GM12878 (cell line): ENCODE data around the gene MCF2L2. TPM values are rescaled to one million over a fixed set of nuclear protein-coding genes. Genes with fewer than 3 reads are reported as not detected.
A peak's percentile ranks its signal among the peaks of the same experiment; 100 is the strongest.

Experiments used
- ATAC-seq: fragments of 200-7000 bp; cut with Tn5 transposase; 3 replicates; pipeline ENCODE4 v1.9.1; 2020; ENCODE audit warnings: mild to moderate bottlenecking, moderate library complexity
- BruUV-seq: library from RNA; stranded (reverse); fragments of 400-500 nt; replicated peaks from 2 replicates; lab custom pipeline; 2021; lab: Mats Ljungman, UMichigan
- CTCF ChIA-PET: fragments of 300-600 bp; sonication (Branson Sonifier 250); formaldehyde crosslinking; extraction: SDS; loops from one replicate; lab custom pipeline; 2021; ENCODE audit warnings: inconsistent platforms; lab: Yijun Ruan, JAX
- POLR2A ChIA-PET: fragments of 350-600 bp; formaldehyde crosslinking; extraction: SDS; loops from one replicate; lab custom pipeline; 2021; ENCODE audit warnings: inconsistent platforms; lab: Charles Lee
- RAD21 ChIA-PET: fragments of 300-600 bp; sonication (Branson Sonifier 250); formaldehyde crosslinking; loops from one replicate; lab custom pipeline; 2023; ENCODE audit warnings: antibody characterized with exemption; ENCODE audit not compliant: unreplicated experiment; lab: Charles Lee
- SMC1A ChIA-PET: fragments of 300-600 bp; sonication (Branson Sonifier 250); formaldehyde crosslinking; loops from one replicate; lab custom pipeline; 2023; ENCODE audit not compliant: unreplicated experiment, uncharacterized antibody; lab: Charles Lee
- DNase-seq: peaks from one replicate; pipeline ENCODE4 v3.0.0-alpha.2; 2011; ENCODE audit warnings: low read depth, low spot score
- FAIRE-seq: peaks from 3 replicates; lab custom pipeline; 2011; peaks lifted over from hg19 to GRCh38; lab: Jason Lieb, UNC
- H2AFZ ChIP-seq: 2 replicates; pipeline ENCODE4 v1.6.0; 2011; ENCODE audit warnings: low read depth, low read length, control low read depth; ENCODE audit not compliant: control insufficient read depth
- H3K27ac ChIP-seq: 2 replicates; pipeline ENCODE4 v1.5.1; 2011; ENCODE audit warnings: control low read depth; ENCODE audit not compliant: control insufficient read depth, insufficient read depth
- H3K27me3 ChIP-seq, 2 experiments: replicated peaks in 1 of 2; 2 replicates each; pipeline versions ENCODE4 v1.6.0 to v1.6.1; 2011; ENCODE audit warnings: low read length in 1 of 2; ENCODE audit not compliant: control insufficient read depth in 2 of 2, insufficient read depth in 2 of 2
- H3K36me3 ChIP-seq, 2 experiments: 2 replicates each; pipeline ENCODE4 v1.5.1; 2011; ENCODE audit warnings: low read length in 1 of 2; ENCODE audit not compliant: control insufficient read depth in 2 of 2, insufficient read depth in 2 of 2
- H3K4me1 ChIP-seq: 2 replicates; pipeline ENCODE4 v1.6.1; 2011; ENCODE audit warnings: mild to moderate bottlenecking, low read length, moderate library complexity, mixed read lengths; ENCODE audit not compliant: control insufficient read depth, insufficient read depth
- H3K4me2 ChIP-seq: 2 replicates; pipeline ENCODE4 v1.6.0; 2011; ENCODE audit warnings: control low read depth; ENCODE audit not compliant: control insufficient read depth, insufficient read depth
- H3K4me3 ChIP-seq: fragments of 200-600 bp; sonication (generic); 2 replicates; pipeline ENCODE4 v1.5.1; 2016
- H3K79me2 ChIP-seq: 2 replicates; pipeline ENCODE4 v1.6.0; 2011; ENCODE audit warnings: low read length; ENCODE audit not compliant: control insufficient read depth, insufficient read depth
- H3K9ac ChIP-seq: 2 replicates; pipeline ENCODE4 v1.8.0; 2011; ENCODE audit warnings: low read length, control low read depth, mixed read lengths; ENCODE audit not compliant: control insufficient read depth, insufficient read depth
- H3K9me3 ChIP-seq: replicated peaks from 3 replicates; pipeline ENCODE4 v1.5.1; 2011; ENCODE audit warnings: mild to moderate bottlenecking, low read length; ENCODE audit not compliant: control insufficient read depth, insufficient read depth
- H4K20me1 ChIP-seq: 2 replicates; pipeline ENCODE4 v1.6.0; 2011; ENCODE audit not compliant: control insufficient read depth, insufficient read depth
- GABPA ChIP-seq: IDR thresholded peaks from 2 replicates; pipeline ENCODE4 v1.6.1; 2014; ENCODE audit warnings: antibody characterized with exemption, low read depth, mild to moderate bottlenecking, inconsistent platforms
- MEF2B ChIP-seq: fragments of 450-650 bp; IDR thresholded peaks from 2 replicates; pipeline ENCODE4 v1.6.1; 2018; ENCODE audit warnings: mild to moderate bottlenecking, moderate library complexity; ENCODE audit not compliant: partially characterized antibody, poor library complexity, severe bottlenecking
- NBN ChIP-seq: fragments of 450-650 bp; IDR thresholded peaks from 2 replicates; pipeline ENCODE4 v1.6.1; 2016
- NFYA ChIP-seq: IDR thresholded peaks from 2 replicates; pipeline ENCODE4 v1.6.1; 2011; ENCODE audit warnings: low read depth, mild to moderate bottlenecking, low read length, improper control_type of control experiment, borderline replicate concordance
- RAD51 ChIP-seq: fragments of 450-650 bp; IDR thresholded peaks from 2 replicates; pipeline ENCODE4 v1.6.1; 2016; ENCODE audit warnings: moderate library complexity, mild to moderate bottlenecking, inconsistent platforms
- RELA ChIP-seq: fragments of 450-650 bp; IDR thresholded peaks from 2 replicates; pipeline ENCODE4 v1.8.0; 2014; ENCODE audit warnings: borderline replicate concordance; ENCODE audit not compliant: partially characterized antibody
- RFX5 ChIP-seq: IDR thresholded peaks from 2 replicates; pipeline ENCODE4 v1.6.1; 2011; ENCODE audit warnings: low read depth, low read length, improper control_type of control experiment
- SMAD1 ChIP-seq: fragments of 450-650 bp; IDR thresholded peaks from 2 replicates; pipeline ENCODE4 v1.6.1; 2018; ENCODE audit warnings: mild to moderate bottlenecking, low read depth; ENCODE audit not compliant: partially characterized antibody
- SPI1 ChIP-seq: IDR thresholded peaks from 2 replicates; pipeline ENCODE4 v1.6.1; 2011; ENCODE audit warnings: low read depth, mild to moderate bottlenecking, low read length, moderate library complexity, borderline replicate concordance; ENCODE audit not compliant: insufficient read depth
- TBL1XR1 ChIP-seq: IDR thresholded peaks from 2 replicates; pipeline ENCODE4 v1.6.1; 2012; ENCODE audit warnings: low read depth, low read length, improper control_type of control experiment
- ZNF384 ChIP-seq: IDR thresholded peaks from 2 replicates; pipeline ENCODE4 v1.6.1; 2012; ENCODE audit warnings: low read depth, mild to moderate bottlenecking, low read length, improper control_type of control experiment, borderline replicate concordance
- WGBS: methylation state at CpG from one replicate; pipeline ENCODE4 v1.1.6; 2016; ENCODE audit warnings: low lambda C conversion rate; ENCODE audit not compliant: insufficient replicate concordance, insufficient coverage; ENCODE audit errors: missing lambda C conversion rate; 5-methylcytosine and 5-hydroxymethylcytosine counted together
- in situ Hi-C: fragments of 300-500 bp; cut with MboI; formaldehyde crosslinking; loops from 9 replicates; pipeline ENCODE4 v1.14.3; 2018; ENCODE audit warnings: mixed read lengths
- intact Hi-C: fragments of 100-400 bp; cut with micrococcal nuclease; formaldehyde crosslinking; loops from one replicate; pipeline ENCODE4 v1.14.2; 2022; ENCODE audit not compliant: unreplicated experiment
- polyA plus RNA-seq, 11 experiments: library from polyadenylated mRNA; depleted of rRNA in 4 of 11; unstranded in 6 of 11; stranded (reverse) in 5 of 11; fragments of >200 nt; fragmentation: Nextera tagmentation in 4 of 11; fragmentation: Illumina TruSeq in 1 of 11; extraction: Ambion mirVana in 4 of 11; extraction: Trizol in 1 of 11; gene quantifications; 1 replicate in 1 of 11; 2 replicates in 10 of 11; pipeline versions ENCODE4 v1.2.1 to v1.2.3, GENCODE V29; 2011 to 2016; ENCODE audit warnings: inconsistent platforms in 2 of 11, missing spikeins in 2 of 11, low read depth in 1 of 11
- total RNA-seq, 4 experiments: library from RNA; depleted of rRNA in 3 of 4; stranded (reverse); fragments of >200 nt in 3 of 4; fragmentation: Illumina TruSeq in 1 of 4; extraction: Trizol in 1 of 4; gene quantifications; 2 replicates each; pipeline versions ENCODE4 v1.2.1 to v1.2.3, GENCODE V29; 2013 to 2021
- TF ChIP-seq, protein P1 (sequence below): fragments of 450-650 bp; conservative IDR thresholded peaks from 2 replicates; pipeline ENCODE4 v1.6.1; 2017; ENCODE audit warnings: mild to moderate bottlenecking, moderate library complexity
- TF ChIP-seq, protein P2 (sequence below): IDR thresholded peaks from 2 replicates; pipeline ENCODE4 v1.6.1; 2011; ENCODE audit warnings: low read depth, mild to moderate bottlenecking, low read length, moderate library complexity, borderline replicate concordance; ENCODE audit errors: extremely low read depth
- TF ChIP-seq, protein P3 (sequence below): fragments of 450-650 bp; IDR thresholded peaks from 2 replicates; pipeline ENCODE4 v1.6.1; 2018; ENCODE audit warnings: borderline replicate concordance, mild to moderate bottlenecking; ENCODE audit not compliant: partially characterized antibody
- TF ChIP-seq, protein P4 (sequence below): fragments of 450-650 bp; IDR thresholded peaks from 2 replicates; pipeline ENCODE4 v1.6.1; 2017; ENCODE audit warnings: borderline replicate concordance

The MCF2L2 gene
- total and polyA plus RNA-seq, 10 of the 15 experiments (the other 5 are each of a cell fraction or from before 2014, with no cell fraction given) = 0.37 to 2.8 (median 1.4) TPM

DNA sequence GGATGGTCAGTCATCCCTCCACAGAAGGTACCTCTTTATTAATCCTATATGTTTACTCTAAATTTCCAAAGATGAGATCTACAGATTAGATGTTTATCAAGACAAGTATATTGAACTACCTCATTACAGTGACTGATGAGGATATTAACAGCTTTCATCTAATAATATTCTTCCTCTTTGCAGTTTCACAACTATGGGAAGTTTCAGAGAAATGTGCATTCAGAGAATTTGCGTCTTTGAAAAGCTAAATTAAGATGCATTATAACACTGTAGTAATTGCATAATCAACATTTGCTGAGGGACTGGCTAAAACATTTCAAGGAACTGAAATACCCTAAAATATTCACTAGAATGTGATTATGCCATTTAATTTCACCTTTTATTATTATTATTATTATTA is 46.7 kb downstream of the MCF2L2 start (continued):
- TF ChIP-seq, protein P1, sequence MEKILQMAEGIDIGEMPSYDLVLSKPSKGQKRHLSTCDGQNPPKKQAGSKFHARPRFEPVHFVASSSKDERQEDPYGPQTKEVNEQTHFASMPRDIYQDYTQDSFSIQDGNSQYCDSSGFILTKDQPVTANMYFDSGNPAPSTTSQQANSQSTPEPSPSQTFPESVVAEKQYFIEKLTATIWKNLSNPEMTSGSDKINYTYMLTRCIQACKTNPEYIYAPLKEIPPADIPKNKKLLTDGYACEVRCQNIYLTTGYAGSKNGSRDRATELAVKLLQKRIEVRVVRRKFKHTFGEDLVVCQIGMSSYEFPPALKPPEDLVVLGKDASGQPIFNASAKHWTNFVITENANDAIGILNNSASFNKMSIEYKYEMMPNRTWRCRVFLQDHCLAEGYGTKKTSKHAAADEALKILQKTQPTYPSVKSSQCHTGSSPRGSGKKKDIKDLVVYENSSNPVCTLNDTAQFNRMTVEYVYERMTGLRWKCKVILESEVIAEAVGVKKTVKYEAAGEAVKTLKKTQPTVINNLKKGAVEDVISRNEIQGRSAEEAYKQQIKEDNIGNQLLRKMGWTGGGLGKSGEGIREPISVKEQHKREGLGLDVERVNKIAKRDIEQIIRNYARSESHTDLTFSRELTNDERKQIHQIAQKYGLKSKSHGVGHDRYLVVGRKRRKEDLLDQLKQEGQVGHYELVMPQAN = no peak
- TF ChIP-seq, protein P2, sequence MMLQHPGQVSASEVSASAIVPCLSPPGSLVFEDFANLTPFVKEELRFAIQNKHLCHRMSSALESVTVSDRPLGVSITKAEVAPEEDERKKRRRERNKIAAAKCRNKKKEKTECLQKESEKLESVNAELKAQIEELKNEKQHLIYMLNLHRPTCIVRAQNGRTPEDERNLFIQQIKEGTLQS = no peak
- TF ChIP-seq, protein P3, sequence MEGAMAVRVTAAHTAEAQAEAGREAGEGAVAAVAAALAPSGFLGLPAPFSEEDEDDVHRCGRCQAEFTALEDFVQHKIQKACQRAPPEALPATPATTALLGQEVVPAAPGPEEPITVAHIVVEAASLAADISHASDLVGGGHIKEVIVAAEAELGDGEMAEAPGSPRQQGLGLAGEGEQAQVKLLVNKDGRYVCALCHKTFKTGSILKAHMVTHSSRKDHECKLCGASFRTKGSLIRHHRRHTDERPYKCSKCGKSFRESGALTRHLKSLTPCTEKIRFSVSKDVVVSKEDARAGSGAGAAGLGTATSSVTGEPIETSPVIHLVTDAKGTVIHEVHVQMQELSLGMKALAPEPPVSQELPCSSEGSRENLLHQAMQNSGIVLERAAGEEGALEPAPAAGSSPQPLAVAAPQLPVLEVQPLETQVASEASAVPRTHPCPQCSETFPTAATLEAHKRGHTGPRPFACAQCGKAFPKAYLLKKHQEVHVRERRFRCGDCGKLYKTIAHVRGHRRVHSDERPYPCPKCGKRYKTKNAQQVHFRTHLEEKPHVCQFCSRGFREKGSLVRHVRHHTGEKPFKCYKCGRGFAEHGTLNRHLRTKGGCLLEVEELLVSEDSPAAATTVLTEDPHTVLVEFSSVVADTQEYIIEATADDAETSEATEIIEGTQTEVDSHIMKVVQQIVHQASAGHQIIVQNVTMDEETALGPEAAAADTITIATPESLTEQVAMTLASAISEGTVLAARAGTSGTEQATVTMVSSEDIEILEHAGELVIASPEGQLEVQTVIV = no peak
- TF ChIP-seq TBL1XR1 = no peak

DNA sequence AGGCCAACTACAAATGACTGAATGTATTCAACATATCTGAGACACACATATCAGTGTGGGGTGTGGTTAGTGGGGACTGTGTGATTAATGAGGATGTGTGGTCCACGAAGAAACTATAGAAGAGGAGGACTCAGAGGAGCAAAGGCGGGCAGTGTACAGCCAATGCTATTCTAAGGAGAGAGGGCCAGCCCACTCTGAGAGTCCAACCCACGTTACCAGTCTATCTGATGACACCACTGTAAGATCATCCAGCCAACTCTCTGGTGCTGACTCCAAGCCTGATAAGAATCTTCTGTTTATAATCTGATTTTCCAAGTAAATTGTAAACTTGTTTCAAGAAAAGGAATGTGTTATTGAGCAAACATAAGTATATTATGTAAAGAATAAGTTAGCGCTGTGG is 47.2 kb downstream of the MCF2L2 start:
- ATAC-seq (peak; percentile 53), FAIRE-seq (no peak), DNase-seq (no peak)
- in situ Hi-C loops (loop anchor here (5.0 kb wide), 1 partner anchor 199 kb away; no protein-coding TSS in a partner anchor), intact Hi-C loops (no loop called here)
- Histone ChIP-seq H3K27me3 (no peaks in the 10 kb centered on the region), H4K20me1 (no peaks in the 10 kb centered on the region), H3K9ac (no peak overlapping the region), H3K9me3 (no peaks in the 10 kb centered on the region), H3K27ac (no peak overlapping the region), H3K36me3 (no peaks in the 10 kb centered on the region), H3K79me2 (no peaks in the 10 kb centered on the region), H3K4me3 (no peak overlapping the region), H3K4me2 (no peak overlapping the region), H3K4me1 (peaks cover 7% of the 10 kb centered on the region; the same call in 1 of the 2 replicates), H2AFZ (no peak overlapping the region)
- POLR2A ChIA-PET = interaction anchor here (0.7 to 5.3 kb wide), 2 partner anchors 95 to 196 kb away, joined by 3 to 23 read pairs; no protein-coding TSS in a partner anchor
- RAD21 ChIA-PET = interaction anchor here (0.6 to 7.6 kb wide), 18 partner anchors 10 to 666 kb away, joined by 3 to 256 read pairs (median 5); partner anchors contain the start of genes B3GNT5 and PARL
- BruUV-seq = no TSS peak
- SMC1A ChIA-PET = interaction anchor here (0.8 to 8.4 kb wide), 31 partner anchors 9 to 667 kb away, joined by 3 to 265 read pairs (median 5); no protein-coding TSS in a partner anchor
- CTCF ChIA-PET = interaction anchor here (0.9 to 9.2 kb wide), 22 partner anchors 8 to 670 kb away, joined by 3 to 400 read pairs (median 13); partner anchors contain the start of genes B3GNT5 and LAMP3
- WGBS = 74% methylated on average over 4 of the region's 4 CpGs
- TF ChIP-seq NFYA = no peak
- no peak for TF ChIP-seq NBN
- no peak for TF ChIP-seq ZNF384
- no peak for TF ChIP-seq SPI1
- TF ChIP-seq, protein P4, sequence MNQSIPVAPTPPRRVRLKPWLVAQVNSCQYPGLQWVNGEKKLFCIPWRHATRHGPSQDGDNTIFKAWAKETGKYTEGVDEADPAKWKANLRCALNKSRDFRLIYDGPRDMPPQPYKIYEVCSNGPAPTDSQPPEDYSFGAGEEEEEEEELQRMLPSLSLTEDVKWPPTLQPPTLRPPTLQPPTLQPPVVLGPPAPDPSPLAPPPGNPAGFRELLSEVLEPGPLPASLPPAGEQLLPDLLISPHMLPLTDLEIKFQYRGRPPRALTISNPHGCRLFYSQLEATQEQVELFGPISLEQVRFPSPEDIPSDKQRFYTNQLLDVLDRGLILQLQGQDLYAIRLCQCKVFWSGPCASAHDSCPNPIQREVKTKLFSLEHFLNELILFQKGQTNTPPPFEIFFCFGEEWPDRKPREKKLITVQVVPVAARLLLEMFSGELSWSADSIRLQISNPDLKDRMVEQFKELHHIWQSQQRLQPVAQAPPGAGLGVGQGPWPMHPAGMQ = no peak
- no peak for TF ChIP-seq RAD51
- TF ChIP-seq MEF2B = no peak
- TF ChIP-seq GABPA = no peak
- no peak for TF ChIP-seq RFX5
- no peak for TF ChIP-seq RELA
- TF ChIP-seq SMAD1 = no peak
